HEK293T (cell line): ENCODE data around the gene LRP8.

Experiments
- CTCF ChIA-PET: fragments of 350-600 bp; formaldehyde crosslinking; extraction: SDS; loops from one replicate; lab custom pipeline; 2021; ENCODE audit warnings: antibody characterized with exemption, inconsistent platforms; lab: Yijun Ruan, JAX
- POLR2A ChIA-PET: fragments of 350-600 bp; formaldehyde crosslinking; extraction: SDS; loops from one replicate; lab custom pipeline; 2020; ENCODE audit warnings: antibody characterized with exemption, inconsistent platforms; lab: Yijun Ruan, JAX
- DNase-seq: peaks from one replicate; pipeline ENCODE4 v3.0.0; 2012; ENCODE audit warnings: mixed read lengths; ENCODE audit errors: extremely low spot score
- ARNT ChIP-seq: fragments of 450-650 bp; IDR thresholded peaks from 2 replicates; pipeline ENCODE4 v1.6.1; 2017; ENCODE audit warnings: mild to moderate bottlenecking
- BHLHE40 ChIP-seq: fragments of 450-650 bp; IDR thresholded peaks from 2 replicates; pipeline ENCODE4 v1.6.1; 2016; ENCODE audit warnings: mild to moderate bottlenecking, moderate library complexity, borderline replicate concordance
- CTBP1 ChIP-seq: fragments of 450-650 bp; IDR thresholded peaks from 2 replicates; pipeline ENCODE4 v1.6.1; 2016; ENCODE audit warnings: borderline replicate concordance
- ELF4 ChIP-seq: fragments of 450-650 bp; IDR thresholded peaks from 2 replicates; pipeline ENCODE4 v1.6.1; 2017; ENCODE audit warnings: antibody characterized with exemption
- FOXA1 ChIP-seq: fragments of 450-650 bp; IDR thresholded peaks from 2 replicates; pipeline ENCODE4 v1.6.1; 2016; ENCODE audit warnings: mild to moderate bottlenecking
- FOXK2 ChIP-seq: fragments of 450-650 bp; IDR thresholded peaks from 2 replicates; pipeline ENCODE4 v1.6.1; 2016; ENCODE audit warnings: mild to moderate bottlenecking
- FOXM1 ChIP-seq: fragments of 450-650 bp; IDR thresholded peaks from 2 replicates; pipeline ENCODE4 v1.6.1; 2017; ENCODE audit warnings: mild to moderate bottlenecking, borderline replicate concordance
- HDGF ChIP-seq: fragments of 450-650 bp; IDR thresholded peaks from 2 replicates; pipeline ENCODE4 v1.6.1; 2017; ENCODE audit warnings: antibody characterized with exemption, borderline replicate concordance
- L3MBTL2 ChIP-seq: fragments of 450-650 bp; conservative IDR thresholded peaks from 2 replicates; pipeline ENCODE4 v1.6.1; 2016; ENCODE audit warnings: mild to moderate bottlenecking
- LEF1 ChIP-seq: fragments of 450-650 bp; IDR thresholded peaks from 2 replicates; pipeline ENCODE4 v1.6.1; 2017; ENCODE audit warnings: mild to moderate bottlenecking, borderline replicate concordance
- NFRKB ChIP-seq: fragments of 450-650 bp; IDR thresholded peaks from 2 replicates; pipeline ENCODE4 v1.6.1; 2016; ENCODE audit warnings: mild to moderate bottlenecking, moderate library complexity
- PKNOX1 ChIP-seq: fragments of 450-650 bp; IDR thresholded peaks from 2 replicates; pipeline ENCODE4 v1.6.1; 2016
- SP1 ChIP-seq: fragments of 450-650 bp; IDR thresholded peaks from 2 replicates; pipeline ENCODE4 v1.6.1; 2017
- SUZ12 ChIP-seq: fragments of 450-650 bp; IDR thresholded peaks from 2 replicates; pipeline ENCODE4 v1.6.1; 2016; ENCODE audit warnings: mild to moderate bottlenecking
- TARDBP ChIP-seq: fragments of 450-650 bp; IDR thresholded peaks from 2 replicates; pipeline ENCODE4 v1.6.1; 2016
- ZNF384 ChIP-seq: fragments of 450-650 bp; IDR thresholded peaks from 2 replicates; pipeline ENCODE4 v1.6.1; 2016

Gene LRP8

DNA sequence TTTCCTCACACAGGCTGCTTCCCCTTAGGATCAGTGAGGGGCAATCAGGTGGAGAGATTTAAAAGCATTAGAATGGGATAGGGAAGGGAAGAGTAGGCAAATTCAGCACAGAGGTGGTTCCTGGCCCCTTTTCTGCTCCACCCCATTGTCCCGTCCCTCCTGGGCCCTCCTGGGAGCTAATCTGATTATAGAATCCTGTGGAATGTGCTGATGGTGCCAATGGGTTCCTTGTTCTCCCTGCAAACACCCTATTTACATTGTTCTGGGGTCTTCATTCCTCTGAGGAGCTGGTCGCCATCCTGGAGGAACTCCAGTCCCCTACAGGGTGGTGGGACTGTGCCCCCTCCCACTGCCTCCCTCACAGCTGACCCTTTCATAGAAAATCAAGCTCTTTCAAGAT, 34.4 kb upstream of the LRP8 start:
- no peak for DNase-seq
- TF ChIP-seq TARDBP: no peak
- TF ChIP-seq CTBP1: no peak
- no peak for TF ChIP-seq SP1
- TF ChIP-seq HDGF: no peak
- no peak for TF ChIP-seq FOXA1
- no peak for TF ChIP-seq NFRKB
- no peak for TF ChIP-seq BHLHE40
- TF ChIP-seq ZNF384: no peak
- TF ChIP-seq FOXK2: no peak
- no peak for TF ChIP-seq PKNOX1
- TF ChIP-seq FOXM1: no peak
- no peak for TF ChIP-seq L3MBTL2
- no peak for TF ChIP-seq ARNT
- no peak for TF ChIP-seq LEF1
- no peak for TF ChIP-seq ELF4
- no peak for TF ChIP-seq SUZ12
- ChIA-PET CTCF (no interaction called here), POLR2A (no interaction called here)

DNA sequence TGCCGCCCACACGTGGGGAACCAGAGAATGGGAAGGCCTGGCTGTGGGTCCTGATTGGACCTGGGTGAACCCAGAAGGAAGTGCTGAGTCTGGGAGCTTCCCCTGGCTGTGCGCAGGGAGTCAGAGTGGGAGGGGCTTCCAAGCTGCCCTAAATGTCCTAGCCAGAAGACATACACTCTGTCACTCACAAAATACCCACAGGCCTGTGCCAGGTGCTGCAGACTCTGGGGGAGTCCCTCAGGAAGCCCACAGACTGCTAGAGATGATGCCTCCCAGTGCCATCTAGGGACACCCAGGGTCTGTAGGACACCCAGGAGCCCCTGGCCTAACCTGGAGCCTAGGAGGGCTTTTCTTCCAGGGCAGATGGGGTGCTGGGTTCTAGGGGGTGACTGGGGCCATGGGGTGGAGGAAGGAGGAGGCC, 33.7 kb upstream of the LRP8 start:
- POLR2A ChIA-PET: no interaction called here
- DNase-seq: no peak
- CTCF ChIA-PET: no interaction called here
- no peak for TF ChIP-seq LEF1
- no peak for TF ChIP-seq FOXK2
- TF ChIP-seq ELF4: no peak
- TF ChIP-seq TARDBP: no peak
- TF ChIP-seq FOXM1: no peak
- TF ChIP-seq FOXA1: no peak
- TF ChIP-seq SUZ12: no peak
- TF ChIP-seq PKNOX1: no peak
- no peak for TF ChIP-seq ARNT
- no peak for TF ChIP-seq HDGF
- TF ChIP-seq CTBP1: no peak
- TF ChIP-seq L3MBTL2: no peak
- TF ChIP-seq ZNF384: no peak
- no peak for TF ChIP-seq BHLHE40
- no peak for TF ChIP-seq SP1
- no peak for TF ChIP-seq NFRKB

GRCh38 chr1:53359934-53360276, 32.0 kb upstream of the LRP8 start:
- ChIA-PET POLR2A (no interaction called here), CTCF (no interaction called here)
- DNase-seq: no peak
- TF ChIP-seq ELF4: no peak
- TF ChIP-seq L3MBTL2: no peak
- no peak for TF ChIP-seq LEF1
- TF ChIP-seq BHLHE40: no peak
- no peak for TF ChIP-seq ZNF384
- TF ChIP-seq FOXM1: no peak
- no peak for TF ChIP-seq SP1
- no peak for TF ChIP-seq PKNOX1
- no peak for TF ChIP-seq NFRKB
- no peak for TF ChIP-seq FOXK2
- no peak for TF ChIP-seq HDGF
- TF ChIP-seq SUZ12: no peak
- TF ChIP-seq FOXA1: no peak

DNA sequence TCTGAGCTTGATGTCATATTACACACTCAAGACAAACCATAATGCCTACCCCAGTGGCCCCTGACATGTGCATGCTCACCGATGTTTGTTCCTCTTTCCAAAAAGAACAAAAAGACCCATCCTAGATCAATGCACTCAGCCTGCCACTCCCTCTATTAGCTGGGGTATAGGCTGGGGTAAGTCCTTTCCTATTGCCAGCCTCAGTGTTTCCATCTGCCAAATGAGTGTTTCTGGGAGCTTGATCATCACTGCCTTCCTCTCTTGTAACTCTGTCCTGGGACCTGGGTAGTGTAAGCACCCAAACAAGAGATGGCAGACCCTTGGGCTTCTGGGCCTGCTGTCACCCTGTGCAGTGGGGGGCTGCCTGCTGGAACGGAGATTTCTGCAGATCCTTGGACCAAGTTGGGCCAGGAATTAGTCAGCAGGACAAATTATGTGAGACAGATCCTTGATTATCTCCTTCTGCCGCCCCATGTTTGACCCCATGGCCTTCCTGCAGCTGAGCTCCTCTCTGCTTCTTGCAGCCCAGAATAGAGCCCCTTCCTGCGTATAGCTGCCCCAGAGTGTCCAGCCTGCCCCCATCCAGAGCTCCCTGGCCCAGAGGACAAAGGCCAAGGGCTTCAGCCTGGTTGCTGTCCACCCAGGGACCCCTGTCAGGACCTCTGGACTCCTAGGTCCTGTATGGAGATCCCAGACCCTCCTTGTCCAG, 31.5 kb upstream of the LRP8 start:
- no peak for DNase-seq
- TF ChIP-seq NFRKB (no peak), SP1 (no peak), FOXM1 (no peak), L3MBTL2 (no peak), PKNOX1 (no peak), ZNF384 (no peak), BHLHE40 (no peak), TARDBP (no peak)
- CTCF ChIA-PET: no interaction called here
- POLR2A ChIA-PET: no interaction called here

GRCh38 chr1:53356637-53357036, 28.8 kb upstream of the LRP8 start:
- no peak for DNase-seq
- CTCF ChIA-PET: no interaction called here
- no peak for TF ChIP-seq SUZ12
- no peak for TF ChIP-seq LEF1
- no peak for TF ChIP-seq CTBP1
- no peak for TF ChIP-seq FOXM1
- no peak for TF ChIP-seq TARDBP
- no peak for TF ChIP-seq ELF4
- no peak for TF ChIP-seq BHLHE40
- TF ChIP-seq FOXK2: no peak
- TF ChIP-seq NFRKB: no peak
- POLR2A ChIA-PET: no interaction called here
